ENCODE results near the gene PLK5.
A peak's percentile ranks its signal among the peaks of the same experiment; 100 is the strongest.

The PLK5 gene

GRCh38 chr19:1563251-1563650 lies 39.4 kb downstream of the PLK5 start:
- no peak for DNase-seq
- H3K4me1 Mint-ChIP-seq (ENCODE audit: low read depth), result peaks cover 4% of the 10 kb centered on the region
- no peak overlapping the region for H3K4me3 Mint-ChIP-seq
- no peak overlapping the region for H3K27ac Mint-ChIP-seq
- no peaks in the 10 kb centered on the region for H3K27me3 Mint-ChIP-seq
- H3K9me3 Mint-ChIP-seq, result no peaks in the 10 kb centered on the region
- no peaks in the 10 kb centered on the region for H3K36me3 Mint-ChIP-seq (ENCODE audit: low read depth)

- no peaks in the 10 kb centered on the region for H3K9me3 Mint-ChIP-seq
- H3K27me3 Mint-ChIP-seq, result peaks cover 6% of the 10 kb centered on the region
- peak overlapping the region; percentile 12 for H3K4me3 Mint-ChIP-seq
- no peaks in the 10 kb centered on the region for H3K36me3 Mint-ChIP-seq (ENCODE audit: low read depth)
- no peaks in the 10 kb centered on the region for H3K4me1 Mint-ChIP-seq (ENCODE audit: low read depth)
- no peak overlapping the region for H3K27ac Mint-ChIP-seq
- DNase-seq, result no peak
These were observed 42.7 kb downstream of the PLK5 start for GRCh38 chr19:1566392-1567115.

- H3K27ac Mint-ChIP-seq, result no peak overlapping the region
- no peaks in the 10 kb centered on the region for H3K36me3 Mint-ChIP-seq (ENCODE audit: low read depth)
- no peaks in the 10 kb centered on the region for H3K9me3 Mint-ChIP-seq
- H3K4me1 Mint-ChIP-seq (ENCODE audit: low read depth), result no peaks in the 10 kb centered on the region
- H3K27me3 Mint-ChIP-seq, result peaks cover 6% of the 10 kb centered on the region
- DNase-seq, result no peak
- peak overlapping the region; percentile 56 for H3K4me3 Mint-ChIP-seq
These were observed 43.4 kb downstream of the PLK5 start for GRCh38 chr19:1567116-1567847.

- Mint-ChIP-seq H3K9me3 (no peaks in the 10 kb centered on the region), H3K4me3 (no peak overlapping the region), H3K36me3 (ENCODE audit: low read depth) (no peaks in the 10 kb centered on the region), H3K4me1 (ENCODE audit: low read depth) (no peaks in the 10 kb centered on the region), H3K27me3 (peaks cover 6% of the 10 kb centered on the region), H3K27ac (no peak overlapping the region)
- DNase-seq, result no peak
These were observed 44.0 kb downstream of the PLK5 start for GRCh38 chr19:1567848-1568227.

- no peak within 1 kb of the TSS for H3K27ac Mint-ChIP-seq
- H3K4me1 Mint-ChIP-seq (ENCODE audit: low read depth), result no peaks in the 10 kb centered on the region
- no peaks in the 10 kb centered on the region for H3K9me3 Mint-ChIP-seq
- no peaks in the 10 kb centered on the region for H3K36me3 Mint-ChIP-seq (ENCODE audit: low read depth)
- peak; percentile 85 for DNase-seq
- peaks cover 6% of the 10 kb centered on the region for H3K27me3 Mint-ChIP-seq
- peak within 1 kb of the TSS; percentile 56 for H3K4me3 Mint-ChIP-seq
These were observed 44.6 kb downstream of the PLK5 start, which contains the start of gene MEX3D for GRCh38 chr19:1568320-1569019. Gene MEX3D (minus strand): TSS chr19:1568325. CDS start chr19:1568058, 267 bp downstream.

- H3K36me3 Mint-ChIP-seq (ENCODE audit: low read depth), result no peaks in the 10 kb centered on the region
- no peaks in the 10 kb centered on the region for H3K9me3 Mint-ChIP-seq
- no peaks in the 10 kb centered on the region for H3K4me1 Mint-ChIP-seq (ENCODE audit: low read depth)
- peaks cover 6% of the 10 kb centered on the region for H3K27me3 Mint-ChIP-seq
- no peak overlapping the region for H3K27ac Mint-ChIP-seq
- DNase-seq, result no peak
- H3K4me3 Mint-ChIP-seq, result no peak overlapping the region
These were observed 46.1 kb downstream of the PLK5 start for GRCh38 chr19:1569997-1570396.

- H3K27ac Mint-ChIP-seq, result no peak overlapping the region
- no peak for DNase-seq
- no peaks in the 10 kb centered on the region for H3K4me1 Mint-ChIP-seq (ENCODE audit: low read depth)
- H3K9me3 Mint-ChIP-seq, result no peaks in the 10 kb centered on the region
- H3K36me3 Mint-ChIP-seq (ENCODE audit: low read depth), result peaks cover 2% of the 10 kb centered on the region
- H3K4me3 Mint-ChIP-seq, result no peak overlapping the region
- peaks cover 6% of the 10 kb centered on the region for H3K27me3 Mint-ChIP-seq
These were observed 47.0 kb downstream of the PLK5 start for GRCh38 chr19:1570836-1571235.

GRCh38 chr19:1571358-1571757 lies 47.5 kb downstream of the PLK5 start:
- Mint-ChIP-seq H3K4me1 (ENCODE audit: low read depth) (no peaks in the 10 kb centered on the region), H3K27me3 (peaks cover 6% of the 10 kb centered on the region), H3K27ac (no peak overlapping the region), H3K4me3 (no peak overlapping the region), H3K36me3 (ENCODE audit: low read depth) (peaks cover 6% of the 10 kb centered on the region), H3K9me3 (no peaks in the 10 kb centered on the region)
- DNase-seq, result no peak

- Mint-ChIP-seq H3K9me3 (no peaks in the 10 kb centered on the region), H3K4me3 (no peak overlapping the region), H3K36me3 (ENCODE audit: low read depth) (peaks cover 18% of the 10 kb centered on the region), H3K4me1 (ENCODE audit: low read depth) (no peaks in the 10 kb centered on the region), H3K27me3 (peaks cover 6% of the 10 kb centered on the region), H3K27ac (no peak overlapping the region)
- no peak for DNase-seq
These were observed 48.9 kb downstream of the PLK5 start for GRCh38 chr19:1572795-1573194.

- Mint-ChIP-seq H3K4me3 (no peak overlapping the region), H3K27ac (no peak overlapping the region), H3K9me3 (no peaks in the 10 kb centered on the region), H3K36me3 (ENCODE audit: low read depth) (peaks cover 28% of the 10 kb centered on the region), H3K4me1 (ENCODE audit: low read depth) (no peaks in the 10 kb centered on the region), H3K27me3 (peaks cover 6% of the 10 kb centered on the region)
- no peak for DNase-seq
These were observed 50.7 kb downstream of the PLK5 start for GRCh38 chr19:1574354-1575136.

GRCh38 chr19:1575323-1576241 lies 51.7 kb downstream of the PLK5 start:
- H3K36me3 Mint-ChIP-seq (ENCODE audit: low read depth), result peaks cover 39% of the 10 kb centered on the region
- no peak overlapping the region for H3K27ac Mint-ChIP-seq
- no peaks in the 10 kb centered on the region for H3K27me3 Mint-ChIP-seq

GRCh38 chr19:1576242-1577089 lies 52.6 kb downstream of the PLK5 start:
- Mint-ChIP-seq H3K4me3 (no peak overlapping the region), H3K27me3 (no peaks in the 10 kb centered on the region), H3K9me3 (no peaks in the 10 kb centered on the region), H3K4me1 (ENCODE audit: low read depth) (peaks cover 1% of the 10 kb centered on the region), H3K36me3 (ENCODE audit: low read depth) (peaks cover 47% of the 10 kb centered on the region), H3K27ac (no peak overlapping the region)
- no peak for DNase-seq

More at GRCh38 chr19:1575323-1576241, 51.7 kb downstream of the PLK5 start:
- Mint-ChIP-seq H3K4me3 (no peak overlapping the region), H3K4me1 (ENCODE audit: low read depth) (peaks cover 1% of the 10 kb centered on the region), H3K9me3 (no peaks in the 10 kb centered on the region)
- DNase-seq, result no peak
